ENCODE data around the gene ST7. TPM values are rescaled to one million over a fixed set of nuclear protein-coding genes. Genes with fewer than 3 reads are reported as not detected.

ST7 gene
- total RNA-seq, 1 donor, result 19.9 TPM

- Histone ChIP-seq H3K4me3 (ENCODE audit: insufficient read depth, low read length) (no peak overlapping the region), H4K20me1 (ENCODE audit: insufficient read depth, low read length) (no peaks in the 10 kb centered on the region), H2AFZ (ENCODE audit: low read length) (no peak overlapping the region), H3K27me3 (ENCODE audit: insufficient read depth, low read length) (no peaks in the 10 kb centered on the region), H3K27ac (ENCODE audit: low read depth, low read length) (no peak overlapping the region), H3K79me2 (ENCODE audit: insufficient read depth, low read length) (peaks cover 48% of the 10 kb centered on the region), H3K4me1 (ENCODE audit: insufficient read depth, low read length) (peaks cover 10% of the 10 kb centered on the region), H3K36me3 (ENCODE audit: insufficient read depth, low read length) (no peaks in the 10 kb centered on the region), H3K4me2 (ENCODE audit: insufficient read depth, low read length) (no peak overlapping the region), H3K9me3 (ENCODE audit: low read depth, low read length) (no peaks in the 10 kb centered on the region)
- no peak for TF ChIP-seq CTCF (IDR thresholded peaks at IDR 0.05; ENCODE audit: extremely low read depth, low read depth, low read length)
- DNase-seq (ENCODE audit: insufficient read length, low spot score, missing footprints), result no peak
These were observed 68.1 kb downstream of the ST7 start for GRCh38 chr7:117021366-117021765.

- no peak for TF ChIP-seq CTCF (IDR thresholded peaks at IDR 0.05; ENCODE audit: extremely low read depth, low read depth, low read length)
- no peaks in the 10 kb centered on the region for H3K36me3 ChIP-seq (ENCODE audit: insufficient read depth, low read length)
- H3K79me2 ChIP-seq (ENCODE audit: insufficient read depth, low read length), result peaks cover 51% of the 10 kb centered on the region
- H2AFZ ChIP-seq (ENCODE audit: low read length), result no peak overlapping the region
- H3K27me3 ChIP-seq (ENCODE audit: insufficient read depth, low read length), result no peaks in the 10 kb centered on the region
- peaks cover 10% of the 10 kb centered on the region for H3K4me1 ChIP-seq (ENCODE audit: insufficient read depth, low read length)
- no peak for DNase-seq (ENCODE audit: insufficient read length, low spot score, missing footprints)
- H3K9me3 ChIP-seq (ENCODE audit: low read depth, low read length), result no peaks in the 10 kb centered on the region
- H3K4me2 ChIP-seq (ENCODE audit: insufficient read depth, low read length), result no peak overlapping the region
- no peaks in the 10 kb centered on the region for H4K20me1 ChIP-seq (ENCODE audit: insufficient read depth, low read length)
- no peak overlapping the region for H3K27ac ChIP-seq (ENCODE audit: low read depth, low read length)
- no peak overlapping the region for H3K4me3 ChIP-seq (ENCODE audit: insufficient read depth, low read length)
These were observed 68.7 kb downstream of the ST7 start for GRCh38 chr7:117021986-117022385.

- no peak for TF ChIP-seq CTCF (IDR thresholded peaks at IDR 0.05; ENCODE audit: extremely low read depth, low read depth, low read length)
- peaks cover 48% of the 10 kb centered on the region for H3K79me2 ChIP-seq (ENCODE audit: insufficient read depth, low read length)
- no peak overlapping the region for H2AFZ ChIP-seq (ENCODE audit: low read length)
- H4K20me1 ChIP-seq (ENCODE audit: insufficient read depth, low read length), result peaks cover under 1% of the 10 kb centered on the region
- H3K9me3 ChIP-seq (ENCODE audit: low read depth, low read length), result no peaks in the 10 kb centered on the region
- H3K4me3 ChIP-seq (ENCODE audit: insufficient read depth, low read length), result no peak overlapping the region
- H3K36me3 ChIP-seq (ENCODE audit: insufficient read depth, low read length), result no peaks in the 10 kb centered on the region
- H3K4me1 ChIP-seq (ENCODE audit: insufficient read depth, low read length), result peaks cover 10% of the 10 kb centered on the region
- H3K27me3 ChIP-seq (ENCODE audit: insufficient read depth, low read length), result no peaks in the 10 kb centered on the region
- no peak overlapping the region for H3K27ac ChIP-seq (ENCODE audit: low read depth, low read length)
- no peak overlapping the region for H3K4me2 ChIP-seq (ENCODE audit: insufficient read depth, low read length)
- DNase-seq (ENCODE audit: insufficient read length, low spot score, missing footprints), result no peak
These were observed 70.1 kb downstream of the ST7 start for GRCh38 chr7:117023325-117023854.

- no peak for TF ChIP-seq CTCF (IDR thresholded peaks at IDR 0.05; ENCODE audit: extremely low read depth, low read depth, low read length)
- Histone ChIP-seq H3K9me3 (ENCODE audit: low read depth, low read length) (no peaks in the 10 kb centered on the region), H4K20me1 (ENCODE audit: insufficient read depth, low read length) (peaks cover 3% of the 10 kb centered on the region), H3K27me3 (ENCODE audit: insufficient read depth, low read length) (no peaks in the 10 kb centered on the region), H3K36me3 (ENCODE audit: insufficient read depth, low read length) (no peaks in the 10 kb centered on the region), H3K4me3 (ENCODE audit: insufficient read depth, low read length) (no peak overlapping the region), H3K27ac (ENCODE audit: low read depth, low read length) (no peak overlapping the region), H3K4me1 (ENCODE audit: insufficient read depth, low read length) (peaks cover 10% of the 10 kb centered on the region), H2AFZ (ENCODE audit: low read length) (no peak overlapping the region), H3K4me2 (ENCODE audit: insufficient read depth, low read length) (no peak overlapping the region), H3K79me2 (ENCODE audit: insufficient read depth, low read length) (peaks cover 46% of the 10 kb centered on the region)
- no peak for DNase-seq (ENCODE audit: insufficient read length, low spot score, missing footprints)
These were observed 71.5 kb downstream of the ST7 start for GRCh38 chr7:117024811-117025210.

Data from osteoblast (primary cell).